Measurements from ENCODE around the gene TSPAN18.

GRCh38 chr11:44905131-44905866, 178.5 kb downstream of the TSPAN18 start:
- TF ChIP-seq, protein P1, sequence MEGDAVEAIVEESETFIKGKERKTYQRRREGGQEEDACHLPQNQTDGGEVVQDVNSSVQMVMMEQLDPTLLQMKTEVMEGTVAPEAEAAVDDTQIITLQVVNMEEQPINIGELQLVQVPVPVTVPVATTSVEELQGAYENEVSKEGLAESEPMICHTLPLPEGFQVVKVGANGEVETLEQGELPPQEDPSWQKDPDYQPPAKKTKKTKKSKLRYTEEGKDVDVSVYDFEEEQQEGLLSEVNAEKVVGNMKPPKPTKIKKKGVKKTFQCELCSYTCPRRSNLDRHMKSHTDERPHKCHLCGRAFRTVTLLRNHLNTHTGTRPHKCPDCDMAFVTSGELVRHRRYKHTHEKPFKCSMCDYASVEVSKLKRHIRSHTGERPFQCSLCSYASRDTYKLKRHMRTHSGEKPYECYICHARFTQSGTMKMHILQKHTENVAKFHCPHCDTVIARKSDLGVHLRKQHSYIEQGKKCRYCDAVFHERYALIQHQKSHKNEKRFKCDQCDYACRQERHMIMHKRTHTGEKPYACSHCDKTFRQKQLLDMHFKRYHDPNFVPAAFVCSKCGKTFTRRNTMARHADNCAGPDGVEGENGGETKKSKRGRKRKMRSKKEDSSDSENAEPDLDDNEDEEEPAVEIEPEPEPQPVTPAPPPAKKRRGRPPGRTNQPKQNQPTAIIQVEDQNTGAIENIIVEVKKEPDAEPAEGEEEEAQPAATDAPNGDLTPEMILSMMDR (IDR thresholded peaks at IDR 0.05; ENCODE audit: poor library complexity): no peak
- no peak for TF ChIP-seq EZH2 (IDR thresholded peaks at IDR 0.05; ENCODE audit: borderline replicate concordance)
